ENCODE measurements around the gene SUSD1.

SUSD1 gene

DNA sequence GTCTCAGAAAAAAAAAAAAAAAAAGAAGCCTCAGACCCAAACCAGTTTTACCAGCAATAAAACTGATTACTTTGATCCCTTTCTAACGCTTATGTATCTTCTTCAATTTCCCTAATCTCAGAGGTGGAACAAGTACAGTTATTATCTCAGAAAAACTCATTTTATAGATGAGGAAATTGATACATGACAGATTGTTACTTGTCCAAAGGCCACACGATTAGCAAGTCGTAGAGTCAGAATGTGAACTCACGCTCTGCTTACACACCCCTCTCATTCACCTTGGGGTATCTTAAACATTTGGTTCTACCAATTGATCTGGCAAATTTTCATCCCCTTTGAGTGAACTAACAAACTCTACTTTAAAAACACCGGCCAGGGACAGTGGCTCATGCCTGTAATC is 110.2 kb downstream of the SUSD1 start:
- DNase-seq: no peak

DNA sequence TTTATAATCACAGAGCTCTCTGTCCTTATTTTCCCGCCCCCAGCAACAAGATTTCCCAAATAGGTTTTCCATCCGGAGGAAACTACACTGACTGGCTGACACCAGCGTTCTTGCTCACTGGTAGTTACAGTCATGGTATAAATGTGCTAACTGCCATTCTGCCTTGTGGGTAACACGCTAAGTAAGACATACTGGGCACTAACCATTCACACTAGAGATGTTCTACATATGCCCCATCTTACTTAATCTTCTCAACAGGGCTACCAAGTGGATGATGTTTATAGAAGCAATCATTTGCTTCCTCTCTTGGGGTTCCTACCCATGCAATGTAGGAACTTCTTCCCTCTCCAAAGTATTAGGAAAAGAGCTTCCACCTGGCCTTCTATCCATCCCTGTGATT is 111.5 kb downstream of the SUSD1 start:
- DNase-seq: no peak

GRCh38 chr9:112063151-112063550 is 111.9 kb downstream of the SUSD1 start:
- DNase-seq: no peak

DNA sequence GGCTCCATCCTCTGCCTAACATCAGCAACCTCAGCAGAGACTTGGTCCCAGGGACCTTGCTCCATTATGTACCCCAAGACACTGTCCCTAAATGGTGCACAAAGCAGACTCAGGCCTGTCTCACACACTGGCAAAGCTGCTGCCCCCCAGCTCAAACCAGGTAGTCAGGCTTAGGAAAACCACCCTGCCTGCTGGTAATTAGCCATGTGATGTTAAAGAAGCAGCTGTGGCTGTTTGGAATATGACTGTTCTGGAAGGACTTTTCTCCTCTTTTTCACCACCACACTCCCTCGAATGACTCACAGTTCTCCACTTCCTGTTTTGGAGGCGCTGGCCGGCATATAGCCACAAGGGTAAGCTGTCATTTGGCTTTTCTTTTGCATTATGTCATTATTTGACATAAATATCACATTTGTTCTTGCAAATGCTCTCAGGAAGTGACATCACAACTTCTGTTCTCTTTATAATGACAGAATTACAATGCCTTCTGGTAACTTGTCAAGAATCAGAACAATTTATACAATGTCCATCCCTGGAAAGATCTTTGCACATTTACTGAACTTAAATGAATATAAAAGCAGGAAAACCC is 113.9 kb downstream of the SUSD1 start:
- DNase-seq: peak; percentile 74

GRCh38 chr9:112059966-112060320 is 115.2 kb downstream of the SUSD1 start:
- no peak for DNase-seq

DNA sequence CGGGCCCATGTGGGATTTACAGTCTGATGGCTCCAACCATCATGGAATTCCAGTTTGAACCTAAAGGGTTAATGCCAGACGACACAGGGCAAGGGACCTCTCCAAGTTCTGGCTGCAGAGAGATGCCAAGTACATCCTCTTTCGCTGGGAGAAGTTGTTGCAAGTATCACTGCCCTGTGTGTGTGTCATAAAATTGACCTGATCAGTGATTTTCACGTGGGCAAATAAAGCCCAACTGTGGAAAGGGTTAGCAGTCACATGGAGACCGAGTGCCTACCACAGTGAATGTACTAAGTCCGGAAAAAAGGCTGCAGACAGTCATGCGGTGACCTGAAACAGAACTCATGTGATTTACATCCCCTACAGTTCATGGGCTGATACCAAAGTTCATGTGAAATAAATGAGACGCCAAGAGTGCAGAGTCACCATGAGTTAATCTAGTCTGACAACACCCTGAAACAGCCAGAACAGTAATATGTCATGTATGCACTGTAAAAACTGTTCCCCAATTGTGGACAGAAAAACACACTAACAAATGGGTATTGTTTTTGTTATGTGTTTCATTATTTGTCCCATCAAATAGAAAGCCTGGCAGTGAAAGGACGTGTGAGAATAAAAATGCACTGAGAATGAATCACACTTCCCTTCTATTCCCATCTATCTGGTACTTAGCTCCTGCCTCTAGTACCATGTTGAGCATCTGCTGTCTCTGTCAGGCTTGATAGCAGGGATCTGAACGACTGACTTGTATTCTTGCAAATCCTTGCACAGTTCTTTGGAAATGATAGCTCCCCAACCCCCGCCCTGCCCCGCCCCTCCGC is 115.7 kb downstream of the SUSD1 start:
- DNase-seq: no peak

DNA sequence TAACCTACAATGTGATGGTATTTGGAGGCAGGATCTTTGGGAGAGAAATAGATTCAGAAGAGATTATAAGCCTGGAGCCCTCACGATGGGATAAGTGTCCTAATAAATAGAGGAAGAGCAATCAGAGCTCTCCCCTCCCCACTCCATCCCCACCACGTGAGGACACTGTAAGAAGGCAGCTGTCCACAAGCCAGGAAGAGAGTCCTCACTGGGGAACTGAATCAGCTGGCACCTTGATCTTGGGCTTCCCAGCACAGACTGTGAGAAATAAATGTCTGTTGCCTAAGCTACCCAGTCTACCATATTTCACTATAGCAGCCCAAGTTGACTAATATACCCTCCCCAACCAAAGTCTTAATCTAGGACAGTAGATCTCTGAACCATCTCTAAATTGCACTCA is 118.1 kb downstream of the SUSD1 start:
- DNase-seq: no peak

GRCh38 chr9:112054916-112055315 is 120.2 kb downstream of the SUSD1 start:
- no peak for DNase-seq

DNA sequence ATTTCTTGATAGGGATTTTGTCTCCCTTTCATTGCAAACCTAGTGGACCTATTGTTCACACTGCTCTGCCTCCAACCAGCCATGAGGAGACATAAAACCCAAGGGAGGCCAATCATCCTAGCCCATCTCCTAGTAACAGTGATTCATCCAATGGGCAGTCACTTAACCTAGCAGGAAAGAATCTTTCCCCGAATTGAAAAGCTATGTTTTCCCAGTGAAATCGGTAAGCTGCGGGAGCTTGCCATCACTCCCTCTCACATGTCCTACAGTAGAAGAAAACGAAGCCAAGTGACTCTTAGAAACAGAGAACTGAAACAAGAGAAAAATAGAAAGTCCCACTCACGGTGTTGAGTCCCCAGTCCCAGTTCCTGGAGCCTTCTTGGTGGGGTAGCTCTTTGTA is 123.3 kb downstream of the SUSD1 start:
- DNase-seq: no peak

GRCh38 chr9:112050544-112051475 is 124.3 kb downstream of the SUSD1 start:
- peak; percentile 89 for DNase-seq

DNA sequence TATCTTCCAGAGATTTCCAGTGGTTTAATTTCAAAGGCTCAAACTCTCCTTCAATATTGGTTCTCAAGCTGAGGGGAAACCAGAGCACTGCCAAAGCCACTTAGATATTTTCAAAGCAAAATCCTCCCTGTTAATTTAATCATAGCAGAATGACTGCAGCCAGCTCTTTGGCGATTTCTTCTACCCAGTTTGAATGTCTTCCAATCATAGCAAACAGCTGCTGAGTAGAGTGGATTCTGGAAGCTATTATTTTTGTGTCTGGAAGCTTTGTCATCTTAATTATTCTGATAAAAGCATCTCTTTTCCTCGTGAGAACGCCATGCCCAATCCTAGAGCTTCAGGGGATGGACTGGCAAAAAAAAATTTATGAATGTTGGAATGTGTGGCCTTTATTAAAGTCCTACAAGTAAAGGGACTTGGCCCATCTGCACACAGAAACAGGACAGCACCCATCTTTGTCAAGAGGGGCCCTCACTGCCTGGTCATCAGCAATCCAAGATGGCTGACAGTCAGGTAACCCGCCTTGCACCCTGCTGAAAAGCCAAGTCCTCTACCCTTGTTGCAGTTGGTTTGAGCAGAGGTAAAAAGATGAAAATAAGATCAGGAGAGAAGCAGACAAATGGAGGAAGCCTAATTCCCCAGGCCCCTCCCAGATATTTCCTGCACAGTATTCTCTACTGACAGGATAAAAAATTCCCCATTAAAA is 125.1 kb downstream of the SUSD1 start:
- DNase-seq: no peak

- DNase-seq: no peak
Observed at GRCh38 chr9:112048924-112049691, 126.0 kb downstream of the SUSD1 start.

DNA sequence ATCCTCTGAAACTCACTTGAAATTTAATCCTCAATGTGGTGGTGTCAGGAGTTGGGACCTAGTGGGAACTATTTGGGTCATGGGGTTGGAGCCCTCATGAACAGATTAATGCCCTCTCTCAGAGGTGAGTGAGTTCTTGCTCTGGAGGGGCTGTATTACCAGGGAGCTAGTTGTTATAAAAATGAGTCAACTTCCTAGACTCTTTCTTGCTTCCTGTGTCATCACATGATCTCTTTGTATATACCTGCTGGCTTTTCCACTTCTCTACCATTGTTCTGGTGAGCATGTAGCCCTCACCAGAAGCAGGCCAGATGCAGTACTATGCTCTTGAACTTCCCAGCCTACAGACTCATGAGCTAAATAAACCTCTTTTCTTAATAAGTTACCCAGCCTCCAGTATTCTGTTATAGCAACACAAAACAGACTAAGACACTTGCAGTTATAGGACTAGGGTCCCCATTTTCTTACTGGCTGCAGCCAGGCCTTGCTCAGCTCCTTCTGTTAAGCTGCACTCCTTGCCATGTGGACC is 127.5 kb downstream of the SUSD1 start:
- no peak for DNase-seq

DNA sequence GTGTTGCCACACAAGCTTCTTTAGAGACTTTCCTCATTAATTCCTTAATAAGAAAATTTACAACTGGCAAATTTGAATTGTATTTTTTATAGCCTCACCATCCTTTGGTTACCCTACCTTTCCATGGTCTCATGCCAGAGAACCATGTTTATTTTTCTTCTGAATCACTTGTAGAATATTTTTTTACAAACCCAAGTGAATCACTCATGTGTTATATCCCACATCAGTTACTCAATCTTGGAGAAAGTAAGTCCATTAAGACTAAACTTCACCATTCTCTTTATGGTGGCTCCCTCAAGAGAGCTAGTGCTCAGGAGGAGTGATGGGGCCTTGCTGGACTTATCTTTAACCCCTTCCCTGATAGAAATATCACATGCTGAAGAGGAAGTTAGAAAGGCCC is 128.9 kb downstream of the SUSD1 start:
- no peak for DNase-seq

- no peak for DNase-seq
Observed at GRCh38 chr9:112044881-112045280, 130.2 kb downstream of the SUSD1 start.

- DNase-seq: no peak
Observed at GRCh38 chr9:112044186-112044585, 130.9 kb downstream of the SUSD1 start.

DNA sequence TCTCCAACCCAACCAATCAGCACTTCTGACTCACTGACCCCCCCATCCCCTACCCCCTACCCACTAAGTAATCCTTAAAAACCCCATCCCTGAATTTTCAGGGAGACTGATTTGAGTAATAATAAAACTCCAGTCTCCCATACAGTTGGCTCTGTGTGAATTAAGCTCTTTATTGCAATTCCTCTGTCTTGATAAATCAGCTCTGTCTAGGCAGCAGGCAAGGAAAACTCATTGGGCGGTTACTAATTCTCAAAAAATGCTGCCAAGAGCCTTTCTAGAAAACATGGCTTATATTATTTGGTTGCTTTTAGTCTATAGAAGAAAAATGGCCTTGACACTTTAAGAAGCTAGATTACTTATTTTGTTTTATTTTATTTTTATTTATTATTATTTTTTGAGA is 131.7 kb downstream of the SUSD1 start:
- no peak for DNase-seq

DNA sequence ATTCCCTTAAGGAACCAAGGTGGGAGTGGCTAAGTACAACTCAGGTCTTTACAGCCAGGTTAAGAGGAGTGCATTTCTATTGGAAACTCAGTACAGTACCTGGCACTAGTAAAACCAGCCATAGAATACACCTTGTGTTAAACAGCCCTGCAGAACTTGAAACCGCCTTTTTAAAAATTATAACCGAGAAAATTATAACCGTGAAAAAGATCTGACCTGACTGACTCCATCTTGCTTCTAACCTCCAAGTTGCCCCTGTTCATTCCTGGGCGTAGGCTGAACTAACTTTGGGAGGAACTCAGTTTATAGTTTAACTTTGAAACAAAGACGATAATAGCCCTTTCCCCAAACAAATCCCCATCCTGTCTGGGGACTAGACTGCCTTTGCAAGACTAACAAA is 132.3 kb downstream of the SUSD1 start:
- no peak for DNase-seq

- no peak for DNase-seq
Observed at GRCh38 chr9:112042244-112042638, 132.9 kb downstream of the SUSD1 start.

- peak; percentile 74 for DNase-seq
Observed at GRCh38 chr9:112041536-112042243, 133.4 kb downstream of the SUSD1 start.

DNA sequence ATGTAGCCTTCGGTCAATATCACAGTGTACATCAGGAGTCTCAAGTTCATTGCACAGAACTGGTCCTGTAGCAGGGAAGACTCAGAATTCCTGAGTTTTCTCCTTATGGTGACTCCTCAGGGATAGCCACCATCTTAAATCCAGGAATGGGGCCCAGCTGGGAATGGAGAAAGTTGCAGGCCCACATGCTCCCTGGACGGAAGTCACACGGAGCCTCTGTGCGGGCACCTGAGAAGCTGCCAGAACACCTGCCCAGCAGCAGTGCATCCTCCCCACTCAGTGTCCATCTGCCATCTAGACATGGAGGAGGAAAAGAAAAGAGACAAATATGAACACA is 133.9 kb downstream of the SUSD1 start:
- no peak for DNase-seq

All from left hindlimb (tissue), 1 donor.